HG02623 (cell line): Measurements from ENCODE around the gene DOCK2.
A peak's percentile ranks its signal among the peaks of the same experiment; 100 is the strongest.
"Not testable (repeated sequence)": the region's sequence is repeated elsewhere in the genome, so short reads cannot be mapped to it uniquely, and the experiment has no call there.

Experiments
- ATAC-seq: cut with Tn5 transposase; IDR thresholded peaks from one replicate; pipeline ENCODE4 v1.9.1; 2021; ENCODE audit warnings: moderate library complexity; ENCODE audit not compliant: unreplicated experiment

Gene DOCK2

DNA sequence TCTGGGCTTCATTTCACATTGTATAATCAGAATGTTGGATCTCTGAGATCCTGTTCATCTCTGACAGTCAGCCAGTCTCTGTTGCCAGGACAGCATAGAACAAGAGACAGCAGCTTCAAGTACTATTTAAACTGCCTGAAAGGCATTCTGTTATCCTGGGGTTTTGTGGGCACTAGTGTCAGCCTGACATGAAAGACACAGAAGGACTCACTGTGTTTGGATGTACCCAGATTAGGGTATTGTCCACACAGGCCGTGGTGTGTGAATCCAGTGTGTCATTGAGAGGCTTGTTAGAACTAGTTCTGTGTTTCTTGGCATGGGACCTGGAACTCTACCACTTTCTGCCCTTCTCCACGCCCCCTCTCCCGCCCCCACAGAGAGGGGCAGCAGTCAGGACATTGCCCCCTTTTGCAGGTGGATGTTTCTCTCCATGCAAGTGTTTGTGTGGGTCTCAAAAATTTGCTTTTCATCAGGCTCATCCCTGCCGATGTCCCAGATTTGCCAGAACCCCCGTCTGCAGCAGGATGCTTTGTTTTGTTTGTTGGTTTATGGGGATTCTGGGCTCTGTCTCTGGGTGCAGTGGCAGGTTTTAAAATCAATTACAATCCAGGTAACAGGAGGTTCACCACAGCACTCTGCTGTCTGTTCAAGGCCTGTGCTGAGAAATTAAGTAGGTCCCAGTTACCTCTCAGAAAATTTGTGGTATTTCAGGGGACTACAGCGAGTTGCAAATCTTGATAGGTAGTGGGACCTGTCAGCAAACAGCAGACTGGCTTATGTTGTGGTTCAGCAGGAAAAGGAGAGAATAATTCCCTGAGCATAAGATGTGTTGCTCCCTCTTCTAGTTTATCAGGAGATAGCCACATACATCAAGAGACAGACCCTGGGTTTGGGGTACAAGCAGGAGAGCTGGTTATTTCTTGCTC lies 144.6 kb downstream of the DOCK2 start:
- no peak for ATAC-seq

DNA sequence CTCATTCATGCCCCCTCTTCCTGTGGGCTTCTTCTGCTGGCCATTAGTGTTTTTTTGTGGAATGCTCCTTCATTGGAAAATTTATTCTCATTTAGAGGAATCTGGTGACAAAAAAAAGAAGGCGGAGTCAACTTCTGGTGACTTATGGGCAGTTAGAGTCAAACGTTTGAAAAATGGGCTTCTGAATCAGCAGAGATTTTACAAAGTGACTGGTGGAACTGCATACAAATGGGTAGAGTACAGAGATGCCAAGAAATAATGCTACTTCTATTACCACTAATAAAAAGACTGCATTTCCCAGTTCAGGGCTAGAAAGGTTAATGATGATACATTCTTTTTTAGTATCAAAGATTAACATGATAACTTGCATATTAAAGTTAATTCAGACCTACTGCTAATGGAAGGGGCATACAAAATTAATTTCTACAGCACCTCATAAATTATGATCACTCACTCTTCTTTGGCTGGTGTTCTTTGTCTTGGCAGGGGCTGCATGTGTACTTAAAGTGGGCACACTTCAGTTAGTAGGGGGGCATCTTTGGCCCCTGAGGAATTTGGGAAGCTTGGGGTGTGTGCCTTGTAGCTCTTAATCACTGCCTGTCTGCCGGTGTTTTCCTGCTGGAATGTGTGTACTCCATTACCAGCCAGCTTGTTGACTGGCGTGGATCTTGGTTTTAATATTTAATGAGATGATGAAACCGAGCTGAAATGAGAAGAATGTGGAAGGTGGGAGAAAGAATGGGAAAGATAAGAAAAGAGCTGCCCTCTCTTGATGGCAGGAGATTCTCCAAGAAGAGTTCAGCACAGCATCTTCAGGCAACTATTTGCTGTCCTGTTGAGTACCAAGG lies 148.9 kb downstream of the DOCK2 start:
- no peak for ATAC-seq

DNA sequence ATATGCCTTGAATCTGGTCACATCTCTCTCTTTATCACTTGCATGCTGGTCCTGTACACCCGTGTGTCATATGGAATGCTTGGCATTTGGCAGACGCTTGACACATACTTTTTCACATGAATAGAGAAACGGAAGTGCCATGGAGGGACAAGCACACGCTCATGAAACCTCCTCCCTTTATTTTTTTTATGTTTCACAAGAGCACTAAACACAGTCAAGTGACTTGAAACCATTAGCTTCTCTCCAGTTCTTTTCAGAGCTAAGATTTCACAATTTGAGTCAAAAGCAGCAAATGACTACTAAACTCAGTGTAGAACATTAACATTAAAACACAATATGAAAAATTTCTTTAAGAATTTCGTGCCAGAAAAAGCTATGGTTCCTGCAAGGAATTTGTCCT lies 151.1 kb downstream of the DOCK2 start:
- ATAC-seq, result no peak

GRCh38 chr5:169789417-169789940 lies 152.4 kb downstream of the DOCK2 start:
- no peak for ATAC-seq

DNA sequence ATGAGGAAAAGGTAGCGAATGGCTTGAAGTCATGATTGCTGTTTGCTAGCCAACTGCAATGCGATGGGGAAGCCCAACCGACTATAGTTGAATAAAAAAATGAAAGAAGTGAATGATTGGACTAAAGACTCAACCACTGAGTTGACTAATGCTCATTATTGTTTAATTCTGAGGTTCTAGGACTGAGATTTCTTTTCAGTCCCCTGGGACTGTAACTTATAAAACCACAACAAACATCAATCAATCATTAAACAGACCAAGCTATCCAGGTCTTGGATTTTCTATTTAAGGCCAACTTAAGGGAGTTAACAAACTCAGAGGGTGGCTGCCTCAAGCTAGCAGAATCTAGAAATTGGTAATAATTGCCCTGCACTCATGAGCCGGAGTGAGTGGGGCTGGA lies 154.2 kb downstream of the DOCK2 start:
- ATAC-seq, result no peak

- ATAC-seq, result no peak
These were observed 158.3 kb downstream of the DOCK2 start for GRCh38 chr5:169795338-169795737.

DNA sequence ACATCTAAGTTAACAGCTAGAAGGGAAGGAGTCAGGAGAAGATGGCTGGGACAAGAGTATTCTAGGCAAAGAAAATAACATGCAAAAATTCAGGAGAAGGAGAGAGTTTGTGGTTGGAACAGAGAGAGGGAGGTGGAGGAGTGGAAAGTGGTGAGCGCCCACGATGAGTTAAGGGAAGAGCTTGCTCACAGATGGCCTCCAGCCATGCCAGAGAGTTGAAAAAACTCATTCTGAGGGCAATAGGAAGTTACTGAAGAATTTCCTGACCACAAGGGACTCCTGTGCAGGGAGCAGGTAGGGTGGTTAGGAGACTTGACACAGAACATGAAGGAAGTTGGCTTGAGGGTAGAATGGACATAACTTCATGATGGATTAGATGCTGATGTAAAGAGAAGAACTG lies 159.7 kb downstream of the DOCK2 start:
- ATAC-seq, result no peak

DNA sequence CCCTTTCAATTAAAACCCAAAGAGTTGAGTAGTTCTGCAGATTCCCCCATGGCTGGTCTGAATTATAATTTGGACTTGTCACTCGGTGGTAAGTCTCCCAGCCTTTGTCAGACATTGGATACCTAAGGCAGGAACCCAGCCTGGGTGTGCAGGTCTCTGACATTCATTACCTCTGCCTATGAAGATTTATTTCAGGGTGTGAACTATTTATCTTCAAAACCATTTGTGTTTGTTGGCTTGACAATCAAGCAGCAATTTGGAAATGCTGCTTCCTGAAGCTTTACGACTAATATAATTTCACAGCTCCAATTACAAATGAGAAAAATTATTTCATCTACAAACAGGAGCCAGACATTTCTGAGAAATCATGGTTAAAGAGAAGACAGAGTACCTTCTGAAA lies 160.5 kb downstream of the DOCK2 start:
- no peak for ATAC-seq

DNA sequence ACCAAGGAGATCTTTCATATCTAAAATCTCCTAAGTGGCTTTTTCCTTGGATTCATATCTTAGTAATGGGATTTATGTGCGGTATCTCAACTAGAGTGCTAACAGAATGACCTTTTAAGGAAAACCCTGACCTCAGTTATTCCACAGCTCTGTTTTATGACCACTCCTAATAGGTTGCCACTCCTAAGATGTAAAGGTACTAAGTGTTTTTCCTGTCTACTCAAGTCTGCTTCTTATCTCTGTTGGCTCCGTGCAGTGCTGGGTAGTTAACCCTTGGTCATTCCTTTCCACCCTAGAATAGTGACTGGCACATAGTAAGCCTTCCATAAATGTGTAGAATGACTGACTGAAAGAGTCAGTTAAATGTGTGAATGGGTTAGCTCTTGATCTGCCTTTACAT lies 161.4 kb downstream of the DOCK2 start:
- ATAC-seq, result no peak

- no peak for ATAC-seq
These were observed 162.0 kb downstream of the DOCK2 start for GRCh38 chr5:169798906-169799660.

DNA sequence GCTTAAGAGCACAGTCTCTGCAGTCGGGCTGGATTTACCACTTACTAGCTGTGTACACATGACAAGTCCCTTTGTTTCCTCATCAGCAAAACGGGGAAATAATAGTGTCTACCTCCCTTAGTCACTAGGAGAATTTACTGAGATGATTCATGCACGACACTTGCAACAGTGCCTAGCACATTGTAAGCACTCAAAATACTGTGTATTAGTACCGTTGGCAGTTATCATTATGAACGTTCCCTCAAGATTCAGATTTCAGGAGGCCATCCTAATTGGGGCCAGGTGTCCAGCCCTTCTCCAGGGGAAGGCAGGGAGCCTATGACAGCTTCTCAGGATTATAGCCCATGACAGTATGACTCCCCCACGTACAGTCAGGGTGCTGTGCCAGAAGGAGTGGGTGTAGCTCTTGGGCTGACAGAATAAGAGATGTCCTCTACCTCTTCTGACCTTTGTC lies 164.3 kb downstream of the DOCK2 start:
- no peak for ATAC-seq

GRCh38 chr5:169801781-169802180 lies 164.7 kb downstream of the DOCK2 start:
- ATAC-seq, result no peak

- no peak for ATAC-seq
These were observed 166.3 kb downstream of the DOCK2 start for GRCh38 chr5:169803077-169803981.

GRCh38 chr5:169804861-169805260 lies 167.8 kb downstream of the DOCK2 start:
- ATAC-seq, result no peak

GRCh38 chr5:169805527-169805934 lies 168.5 kb downstream of the DOCK2 start:
- ATAC-seq, result peak; percentile 91

- peak; percentile 51 for ATAC-seq
These were observed 169.0 kb downstream of the DOCK2 start for GRCh38 chr5:169805937-169806700.

DNA sequence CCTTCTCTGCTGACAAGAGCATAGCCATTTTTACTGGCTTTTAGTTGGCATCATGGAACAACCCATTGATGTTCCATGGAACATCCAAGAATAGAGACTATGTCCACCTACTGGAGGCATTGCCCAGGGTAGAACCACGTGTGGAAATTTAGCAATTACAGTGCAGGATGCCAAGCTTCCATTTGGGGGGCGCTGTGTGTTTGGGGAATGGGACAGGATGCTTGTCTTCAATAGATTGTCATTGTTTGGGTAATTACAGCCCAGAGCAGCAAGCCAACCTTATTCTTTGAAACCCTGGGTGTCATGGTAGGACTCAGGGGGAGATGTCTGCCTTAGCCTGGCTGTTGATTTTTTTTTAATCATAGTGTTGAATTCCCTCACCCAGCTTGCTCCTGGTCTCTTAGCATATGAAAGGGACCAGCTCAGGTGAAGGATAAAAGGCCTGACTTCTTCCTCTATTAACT lies 171.1 kb downstream of the DOCK2 start:
- ATAC-seq, result no peak

GRCh38 chr5:169808880-169809279 lies 171.8 kb downstream of the DOCK2 start:
- ATAC-seq, result not testable (repeated sequence)

DNA sequence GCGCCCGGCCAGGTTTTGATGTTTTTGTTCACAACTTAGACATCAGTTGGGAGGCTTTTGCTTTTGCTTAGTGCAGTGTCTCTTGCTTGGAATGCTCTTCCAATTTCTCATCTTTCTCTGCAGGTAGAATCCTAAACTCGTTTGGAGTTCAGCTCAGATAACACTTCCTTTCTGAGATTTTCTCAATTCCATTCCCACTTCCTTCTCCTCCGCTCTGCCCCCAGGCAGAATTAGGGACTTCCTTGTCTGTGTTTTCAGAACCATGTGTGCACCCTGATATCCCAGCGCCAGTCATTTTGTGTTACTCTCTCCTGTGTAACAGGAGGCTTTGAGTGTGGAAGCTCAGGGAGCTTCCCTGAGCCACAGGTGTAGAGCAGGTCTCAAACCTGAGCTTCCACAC lies 172.2 kb downstream of the DOCK2 start:
- ATAC-seq, result no peak
